MCF 10A (cell line): ENCODE measurements around the gene EWSR1. TPM values are rescaled to one million over a fixed set of nuclear protein-coding genes. Genes with fewer than 3 reads are reported as not detected.
"Not testable (repeated sequence)": the region's sequence is repeated elsewhere in the genome, so short reads cannot be mapped to it uniquely, and the experiment has no call there.

Experiments
- Bru-seq: library from RNA; stranded (reverse); fragments of 400-500 nt; gene quantifications from one replicate; lab custom pipeline; 2021; lab: Mats Ljungman, UMichigan
- BruChase-seq, 2 experiments: library from RNA; stranded (reverse); fragments of 400-500 nt; gene quantifications; one replicate each; lab custom pipeline; 2021; lab: Mats Ljungman, UMichigan
- BruUV-seq: library from RNA; stranded (reverse); fragments of 400-500 nt; replicated peaks from 2 replicates; lab custom pipeline; 2021; lab: Mats Ljungman, UMichigan
- CTCF ChIA-PET: fragments of 300-600 bp; sonication (Branson Sonifier 250); formaldehyde crosslinking; extraction: SDS; loops from one replicate; lab custom pipeline; 2021; ENCODE audit warnings: antibody characterized with exemption, inconsistent platforms; lab: Yijun Ruan, JAX
- POLR2A ChIA-PET: fragments of 300-600, 350-650 bp; sonication (Branson Sonifier 250); formaldehyde crosslinking; extraction: SDS; loops from one replicate; lab custom pipeline; 2020; ENCODE audit warnings: antibody characterized with exemption, inconsistent platforms; lab: Yijun Ruan, JAX
- DNase-seq: peaks from one replicate; pipeline ENCODE4 v3.0.0-alpha.2; 2018; ENCODE audit not compliant: unreplicated experiment
- H3K27ac Mint-ChIP-seq: one replicate; pipeline ENCODE4 v1.8.0; 2022; ENCODE audit warnings: mild to moderate bottlenecking, low read depth, mixed read lengths; ENCODE audit not compliant: unreplicated experiment
- H3K27me3 Mint-ChIP-seq: one replicate; pipeline ENCODE4 v1.8.0; 2022; ENCODE audit warnings: mixed read lengths; ENCODE audit not compliant: insufficient read depth, unreplicated experiment
- H3K36me3 Mint-ChIP-seq: one replicate; pipeline ENCODE4 v1.8.0; 2022; ENCODE audit warnings: mild to moderate bottlenecking, moderate library complexity, mixed read lengths; ENCODE audit not compliant: insufficient read depth, unreplicated experiment
- H3K4me1 Mint-ChIP-seq: one replicate; pipeline ENCODE4 v1.8.0; 2022; ENCODE audit warnings: mixed read lengths; ENCODE audit not compliant: insufficient read depth, unreplicated experiment
- H3K4me3 Mint-ChIP-seq: one replicate; pipeline ENCODE4 v1.8.0; 2022; ENCODE audit warnings: mild to moderate bottlenecking, moderate library complexity, mixed read lengths; ENCODE audit not compliant: unreplicated experiment
- H3K9me3 Mint-ChIP-seq: one replicate; pipeline ENCODE4 v1.8.0; 2022; ENCODE audit warnings: mixed read lengths; ENCODE audit not compliant: unreplicated experiment
- CTCF ChIP-seq: fragments of 200-600 bp; IDR thresholded peaks from one replicate; pipeline ENCODE4 v1.8.0; 2022; ENCODE audit warnings: antibody characterized with exemption, mild to moderate bottlenecking; ENCODE audit not compliant: unreplicated experiment
- intact Hi-C: fragments of 100-400 bp; cut with micrococcal nuclease; formaldehyde crosslinking; loops from 2 replicates; pipeline ENCODE4 v1.14.1; 2022
- long read RNA-seq: library from polyadenylated mRNA; stranded (forward); transcript quantifications from one replicate; pipeline ENCODE4 v2.0.0, GENCODE V29; 2022
- total RNA-seq: library from RNA; stranded (reverse); gene quantifications from 2 replicates; pipeline ENCODE4 v1.2.3, GENCODE V29; 2022

EWSR1 gene, protein sequence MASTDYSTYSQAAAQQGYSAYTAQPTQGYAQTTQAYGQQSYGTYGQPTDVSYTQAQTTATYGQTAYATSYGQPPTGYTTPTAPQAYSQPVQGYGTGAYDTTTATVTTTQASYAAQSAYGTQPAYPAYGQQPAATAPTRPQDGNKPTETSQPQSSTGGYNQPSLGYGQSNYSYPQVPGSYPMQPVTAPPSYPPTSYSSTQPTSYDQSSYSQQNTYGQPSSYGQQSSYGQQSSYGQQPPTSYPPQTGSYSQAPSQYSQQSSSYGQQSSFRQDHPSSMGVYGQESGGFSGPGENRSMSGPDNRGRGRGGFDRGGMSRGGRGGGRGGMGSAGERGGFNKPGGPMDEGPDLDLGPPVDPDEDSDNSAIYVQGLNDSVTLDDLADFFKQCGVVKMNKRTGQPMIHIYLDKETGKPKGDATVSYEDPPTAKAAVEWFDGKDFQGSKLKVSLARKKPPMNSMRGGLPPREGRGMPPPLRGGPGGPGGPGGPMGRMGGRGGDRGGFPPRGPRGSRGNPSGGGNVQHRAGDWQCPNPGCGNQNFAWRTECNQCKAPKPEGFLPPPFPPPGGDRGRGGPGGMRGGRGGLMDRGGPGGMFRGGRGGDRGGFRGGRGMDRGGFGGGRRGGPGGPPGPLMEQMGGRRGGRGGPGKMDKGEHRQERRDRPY
- total RNA-seq (403 and 486 TPM in 2 replicates), Bru-seq, nascent RNA (percentile 98 among the genes with signal in this experiment), BruChase-seq, experiment 1, labeled RNA remaining after a 6-hour chase (percentile 94 among the genes with signal in this experiment), BruChase-seq, experiment 2, labeled RNA remaining after a 2-hour chase (percentile 98 among the genes with signal in this experiment)
- long read RNA-seq, full-length matches to known transcripts: 516 of 871 reads
- long read RNA-seq, partial matches to known transcripts: 224 of 871 reads
- long read RNA-seq, other reads (novel, unspliced or antisense): 131 of 871 reads

DNA sequence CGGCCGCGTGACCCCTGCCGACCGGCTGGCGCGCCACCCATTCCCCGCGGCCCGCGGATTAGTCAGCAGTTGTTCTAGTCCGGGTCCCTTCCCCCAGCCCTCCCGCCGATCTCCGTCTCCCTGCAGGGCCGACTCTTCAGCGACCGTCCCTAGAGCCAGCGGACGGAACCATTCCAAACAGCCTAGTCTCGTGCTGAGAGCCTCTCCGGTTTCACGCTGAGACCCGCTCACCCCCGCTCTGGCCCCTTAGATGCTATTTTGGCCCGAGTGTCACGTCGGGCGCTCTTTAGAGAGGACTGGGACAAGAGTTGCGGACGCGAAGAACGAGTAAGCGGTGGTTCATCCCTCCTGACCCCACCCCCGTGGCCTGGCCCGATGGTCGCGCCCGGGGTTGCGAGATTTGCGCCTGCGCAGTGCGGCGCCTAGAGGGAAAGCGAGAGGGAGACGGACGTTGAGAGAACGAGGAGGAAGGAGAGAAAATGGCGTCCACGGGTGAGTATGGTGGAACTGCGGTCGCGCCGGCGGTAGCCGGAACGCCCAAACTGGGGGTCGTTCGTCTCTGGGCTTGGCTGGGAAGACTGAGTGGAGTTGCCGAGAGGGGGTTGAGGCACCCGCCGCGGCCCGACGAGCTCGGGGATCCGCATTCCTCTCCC is at the start of gene EWSR1, which contains the start of gene RHBDD3:
Gene EWSR1 (plus strand): TSS at position 411 of the 653 bp plus-strand sequence. CDS start 69 bp downstream, at position 480.
Gene RHBDD3 (minus strand): TSS at position 124 of the 653 bp plus-strand sequence. CDS start 2,355 bp downstream, outside the sequence.
- no TSS peak for BruUV-seq
- peak within 1 kb of the TSS; percentile 99 for H3K27ac Mint-ChIP-seq
- no peaks in the 10 kb centered on the region for H3K27me3 Mint-ChIP-seq
- intact Hi-C loops: no loop called here
- CTCF ChIA-PET: interaction anchor here (0.9 kb wide), 1 partner anchor 14 kb away, joined by 3 read pairs; no protein-coding TSS in a partner anchor
- TF ChIP-seq CTCF: no peak
- POLR2A ChIA-PET: interaction anchor here (0.5 to 1.4 kb wide), 8 partner anchors 9 to 1348 kb away, joined by 3 to 7 read pairs (median 4); partner anchors contain the start of genes GAS2L1, PITPNB and XBP1
- peak; percentile 96 for DNase-seq
- H3K4me3 Mint-ChIP-seq: peak within 1 kb of the TSS; percentile 88
- H3K4me1 Mint-ChIP-seq: peaks cover 33% of the 10 kb centered on the region
- peaks cover 53% of the 10 kb centered on the region for H3K36me3 Mint-ChIP-seq
- no peaks in the 10 kb centered on the region for H3K9me3 Mint-ChIP-seq

- TF ChIP-seq CTCF: no peak
- Mint-ChIP-seq H3K27me3 (no peaks in the 10 kb centered on the region), H3K9me3 (no peaks in the 10 kb centered on the region), H3K4me1 (no peaks in the 10 kb centered on the region), H3K4me3 (no peak overlapping the region), H3K27ac (no peak overlapping the region), H3K36me3 (peaks cover 7% of the 10 kb centered on the region)
- no TSS peak for BruUV-seq
- POLR2A ChIA-PET: interaction anchor here (1.7 kb wide), 1 partner anchor 27 kb away, joined by 3 read pairs; no protein-coding TSS in a partner anchor
- intact Hi-C loops: no loop called here
- CTCF ChIA-PET: no interaction called here
- no peak for DNase-seq
Observed at GRCh38 chr22:29218758-29219408, 49.2 kb upstream of the EWSR1 start.

- H3K4me3 Mint-ChIP-seq, intact Hi-C loops, BruUV-seq, DNase-seq, H3K4me1 Mint-ChIP-seq, H3K36me3 Mint-ChIP-seq, H3K9me3 Mint-ChIP-seq, CTCF ChIA-PET, H3K27me3 Mint-ChIP-seq, H3K27ac Mint-ChIP-seq: not testable (repeated sequence)
- POLR2A ChIA-PET: interaction anchor here (1.7 kb wide), 1 partner anchor 27 kb away, joined by 3 read pairs; no protein-coding TSS in a partner anchor
Observed at GRCh38 chr22:29219409-29219782, 48.7 kb upstream of the EWSR1 start.
